OCI-LY3 (cell line): ENCODE data around the gene FLNB.

Source experiments
- CTCF ChIP-seq: fragments of 200-600, 300-600 bp; sonication (generic); IDR thresholded peaks from 2 replicates; pipeline ENCODE4 v1.5.1; 2014; ENCODE audit warnings: antibody characterized with exemption, low read length, low read depth
- EZH2phosphoT487 ChIP-seq: fragments of 200-600 bp; shearing (Covaris generic); IDR thresholded peaks from 2 replicates; pipeline ENCODE4 v1.6.1; 2018; ENCODE audit warnings: antibody characterized with exemption, mixed run types, low read depth

GRCh38 chr3:58190291-58190690 is 182.1 kb downstream of the FLNB start:
- TF ChIP-seq CTCF (no peak), EZH2phosphoT487 (no peak)
